A204.1 (cell line): ENCODE data around the gene BICRA.
"Not testable (repeated sequence)": the region's sequence is repeated elsewhere in the genome, so short reads cannot be mapped to it uniquely, and the experiment has no call there.

Source experiments
- FAIRE-seq: peaks from 2 replicates; lab custom pipeline; 2012; peaks lifted over from hg19 to GRCh38; lab: Jason Lieb, UNC

The BICRA gene

DNA sequence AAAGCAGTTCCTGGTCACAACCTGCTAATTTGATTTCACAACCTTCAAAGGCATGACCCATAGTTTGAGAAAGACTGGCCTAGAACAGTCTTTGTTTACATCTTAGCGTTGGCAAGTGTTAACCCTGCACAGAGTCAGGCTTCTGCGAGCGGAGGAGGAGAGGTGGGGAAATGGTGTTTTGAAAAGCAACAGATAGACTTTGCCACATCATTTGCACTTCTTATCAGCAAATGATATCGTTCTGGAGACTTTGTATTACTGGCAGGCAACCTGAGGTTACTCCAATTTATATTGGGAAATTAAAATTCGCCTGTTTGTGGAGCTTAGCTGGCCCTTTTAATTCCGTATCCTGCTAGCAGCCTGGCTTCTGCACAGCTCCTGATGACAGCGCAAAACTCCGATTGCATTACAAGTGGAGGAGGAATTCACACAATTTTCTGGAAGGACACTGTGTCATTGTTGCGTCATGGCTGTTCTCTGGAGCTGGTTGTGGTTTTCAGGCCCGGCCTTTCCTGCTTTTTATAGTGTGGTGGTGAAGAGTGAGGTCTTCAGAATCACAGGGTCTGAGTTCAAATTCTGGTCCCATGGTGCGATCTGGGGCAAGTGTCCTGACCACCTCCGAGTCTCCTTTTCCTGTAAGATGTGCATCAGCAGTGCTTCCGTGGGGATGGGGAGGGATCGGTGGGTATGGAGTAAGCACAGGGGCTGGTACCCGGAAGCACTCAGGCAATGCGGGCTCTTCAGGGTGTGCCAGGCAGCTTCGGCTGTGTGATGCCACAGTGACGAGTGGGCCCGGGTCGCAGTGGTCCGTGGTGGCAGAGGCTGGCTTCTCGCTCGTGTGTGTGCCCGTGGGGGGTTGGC is 55.2 kb downstream of the BICRA start:
- FAIRE-seq = no peak

GRCh38 chr19:47668556-47668955 is 59.6 kb downstream of the BICRA start:
- FAIRE-seq = not testable (repeated sequence)

DNA sequence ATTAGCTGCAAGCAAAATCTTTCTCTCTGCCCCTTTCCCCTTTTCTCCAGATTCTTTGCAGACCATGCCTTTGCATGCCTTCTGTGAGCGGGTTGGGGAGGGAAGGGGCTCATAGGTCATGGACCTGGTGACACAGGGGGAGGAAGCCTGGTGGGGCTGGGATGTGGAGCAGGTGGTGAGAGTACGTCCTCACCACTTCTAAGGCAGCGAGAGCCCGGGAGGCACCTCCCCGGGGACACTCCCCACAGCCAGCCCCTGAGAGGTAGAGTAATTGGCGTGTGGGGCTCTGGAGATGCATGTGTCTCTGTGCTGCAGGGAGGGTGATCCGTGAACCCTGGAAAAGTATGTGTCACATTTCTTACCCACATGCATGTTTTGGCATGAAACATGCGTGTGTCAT is 61.8 kb downstream of the BICRA start:
- FAIRE-seq = no peak

GRCh38 chr19:47671499-47671898 is 62.6 kb downstream of the BICRA start:
- no peak for FAIRE-seq

DNA sequence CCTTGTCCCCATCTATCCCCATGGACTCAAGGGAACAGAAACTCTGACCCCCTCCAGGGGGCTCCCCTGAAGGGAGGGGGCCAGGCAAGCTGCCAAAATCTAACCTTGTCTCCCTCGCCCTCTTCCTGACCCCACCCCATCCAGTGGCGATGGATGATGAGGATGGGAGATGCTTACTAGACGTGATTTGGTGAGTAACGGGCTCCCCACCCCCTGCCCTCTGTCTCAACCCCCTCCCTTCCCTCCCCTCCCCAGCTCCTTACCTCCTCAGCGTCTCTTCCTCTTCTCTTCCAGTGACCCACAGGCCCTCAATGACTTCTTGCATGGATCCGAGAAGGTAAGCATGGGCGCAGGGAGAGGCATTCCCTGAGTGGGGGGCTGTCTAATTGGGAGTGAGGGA is 64.5 kb downstream of the BICRA start:
- FAIRE-seq = no peak

DNA sequence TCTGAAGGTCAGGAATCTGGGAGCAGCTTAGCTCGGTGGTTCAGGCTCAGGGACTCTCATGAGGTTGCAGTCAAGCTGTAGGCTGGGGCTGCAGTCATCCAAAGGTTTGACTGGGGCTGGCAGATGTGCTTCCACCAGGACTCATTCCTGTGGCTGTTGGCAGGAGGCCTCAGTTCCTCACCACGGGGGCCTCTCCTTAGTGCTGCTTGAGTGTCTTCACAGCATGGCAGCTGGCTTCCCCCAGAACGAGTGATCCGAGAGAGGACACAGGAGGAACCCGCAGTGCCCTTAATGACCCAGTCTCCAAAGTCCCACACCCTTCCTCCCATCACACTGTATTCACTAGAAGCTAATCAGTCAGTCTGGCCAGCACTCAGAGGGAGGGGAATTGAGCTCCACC is 65.6 kb downstream of the BICRA start:
- FAIRE-seq = no peak

GRCh38 chr19:47675271-47675670 is 66.3 kb downstream of the BICRA start:
- FAIRE-seq = no peak

- FAIRE-seq = no peak
Observed at GRCh38 chr19:47675859-47676258, 66.9 kb downstream of the BICRA start.

DNA sequence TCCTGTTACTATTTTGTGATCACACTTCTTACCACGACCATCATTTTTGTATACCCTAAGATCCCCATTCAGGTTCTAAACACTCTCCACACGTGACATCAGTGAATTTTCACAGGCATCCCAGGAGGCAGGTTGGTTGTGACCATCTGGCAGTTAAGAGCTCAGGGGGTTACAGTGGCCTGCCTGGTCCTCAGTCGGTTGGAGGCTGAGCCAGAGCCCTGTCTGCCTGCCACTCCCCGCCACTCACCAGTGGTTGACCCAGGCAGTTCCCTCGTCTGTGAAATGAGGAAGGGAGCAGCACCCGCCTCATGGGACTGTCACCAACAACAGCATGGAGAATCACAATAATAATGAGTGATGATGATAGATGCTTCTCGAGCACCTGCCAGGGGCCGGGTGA is 67.9 kb downstream of the BICRA start:
- no peak for FAIRE-seq

GRCh38 chr19:47679251-47679900 is 70.4 kb downstream of the BICRA start:
- no peak for FAIRE-seq

GRCh38 chr19:47679922-47680857 is 71.3 kb downstream of the BICRA start:
- no peak for FAIRE-seq

GRCh38 chr19:47680858-47681332 is 72.0 kb downstream of the BICRA start:
- FAIRE-seq = no peak

DNA sequence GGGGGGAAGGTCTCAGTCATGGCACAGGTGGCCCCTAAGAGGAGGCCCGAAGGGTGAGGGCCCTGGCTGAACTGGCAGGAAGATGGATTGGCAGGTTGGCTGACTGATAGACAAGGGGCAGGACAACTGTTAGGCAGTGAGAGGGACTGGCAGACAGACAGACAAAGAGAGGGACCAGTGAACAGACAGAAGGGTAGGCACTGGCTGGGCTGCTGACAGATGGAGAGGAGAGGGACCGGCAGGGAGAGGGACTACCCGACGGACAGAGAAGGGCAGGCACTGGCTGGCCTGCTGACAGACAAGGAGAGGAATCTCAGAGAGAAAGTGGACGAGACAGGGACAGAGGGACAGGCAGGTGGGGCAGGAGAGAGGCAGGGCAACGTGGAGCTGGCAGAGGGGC is 72.5 kb downstream of the BICRA start:
- FAIRE-seq = no peak

DNA sequence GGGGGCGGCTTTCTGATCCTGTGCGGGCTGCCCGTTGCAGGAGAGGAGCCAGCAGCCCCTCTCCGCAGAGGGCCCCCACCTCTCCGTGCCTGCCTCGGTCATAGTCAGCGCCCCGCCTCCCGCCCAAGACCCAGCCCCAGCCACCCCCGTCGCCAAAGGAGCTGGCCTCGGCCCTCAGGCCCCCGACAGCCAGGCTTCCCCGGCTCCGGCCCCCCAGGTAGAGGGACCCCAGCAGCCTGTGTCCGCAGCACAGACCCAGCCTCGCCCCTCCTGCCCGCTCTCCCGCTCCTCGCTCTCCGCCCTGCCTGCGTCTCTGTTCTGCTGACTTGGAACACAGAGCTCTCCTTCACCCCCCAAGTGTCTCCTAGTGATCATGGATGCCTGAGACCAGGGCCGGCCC is 73.0 kb downstream of the BICRA start:
- FAIRE-seq = no peak

DNA sequence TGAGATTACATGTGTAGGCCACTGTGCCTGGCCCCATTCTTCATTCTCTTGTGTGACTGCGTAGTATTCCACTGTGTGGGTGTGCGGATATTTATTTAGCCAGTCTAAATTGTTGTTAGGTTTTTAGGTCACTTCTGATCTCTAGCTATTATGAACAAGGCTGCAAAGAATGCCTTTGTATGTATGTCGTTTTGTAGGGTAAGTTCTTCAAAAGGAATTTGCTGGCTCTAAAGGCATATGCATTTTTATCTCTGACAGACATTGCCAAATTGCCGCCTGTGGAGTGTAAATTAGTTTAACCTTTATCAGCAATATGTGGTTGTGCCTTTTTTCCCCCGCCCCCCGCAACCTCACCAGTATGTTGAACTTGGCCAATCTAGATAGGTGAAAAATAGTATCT is 74.0 kb downstream of the BICRA start:
- FAIRE-seq = no peak

DNA sequence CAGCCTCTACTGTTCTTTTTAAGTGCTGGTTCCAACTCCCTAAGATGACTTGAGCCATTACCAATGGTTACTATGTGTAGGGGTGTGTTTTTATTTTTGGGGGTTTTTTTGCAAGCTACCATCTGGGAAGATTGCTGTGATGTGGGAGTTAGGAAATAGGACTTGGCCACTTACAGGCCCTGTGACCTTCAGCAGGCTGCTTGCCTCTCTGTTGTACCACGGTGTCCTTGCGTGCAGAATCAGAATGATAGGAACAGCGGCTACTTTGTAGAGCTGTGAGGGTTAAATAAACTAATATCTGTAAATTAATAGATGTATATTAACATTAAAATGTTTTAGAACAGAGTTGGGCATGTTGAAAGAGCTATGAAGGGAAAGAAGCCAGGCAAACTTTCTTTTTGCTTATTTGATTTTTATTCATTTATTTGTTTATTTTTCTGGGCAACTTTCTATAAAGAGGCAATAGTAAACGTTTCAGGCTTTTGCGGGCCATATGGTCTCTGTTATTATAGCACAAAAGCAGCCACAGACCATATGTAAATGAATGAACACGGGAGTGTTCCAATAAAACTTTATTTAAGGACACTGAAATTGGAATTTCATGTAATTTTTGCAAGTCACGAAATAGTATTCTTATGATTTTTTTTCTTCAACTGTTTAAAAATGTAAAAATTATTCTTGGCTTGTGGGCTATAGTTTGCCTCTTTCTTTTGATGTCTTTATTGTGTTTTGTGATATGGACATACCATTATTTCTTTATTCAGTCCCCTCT is 77.9 kb downstream of the BICRA start:
- FAIRE-seq = no peak

GRCh38 chr19:47687906-47688305 is 79.0 kb downstream of the BICRA start:
- no peak for FAIRE-seq

- no peak for FAIRE-seq
Observed at GRCh38 chr19:47691090-47691489, 82.2 kb downstream of the BICRA start.

- FAIRE-seq = no peak
Observed at GRCh38 chr19:47691782-47692181, 82.8 kb downstream of the BICRA start.

DNA sequence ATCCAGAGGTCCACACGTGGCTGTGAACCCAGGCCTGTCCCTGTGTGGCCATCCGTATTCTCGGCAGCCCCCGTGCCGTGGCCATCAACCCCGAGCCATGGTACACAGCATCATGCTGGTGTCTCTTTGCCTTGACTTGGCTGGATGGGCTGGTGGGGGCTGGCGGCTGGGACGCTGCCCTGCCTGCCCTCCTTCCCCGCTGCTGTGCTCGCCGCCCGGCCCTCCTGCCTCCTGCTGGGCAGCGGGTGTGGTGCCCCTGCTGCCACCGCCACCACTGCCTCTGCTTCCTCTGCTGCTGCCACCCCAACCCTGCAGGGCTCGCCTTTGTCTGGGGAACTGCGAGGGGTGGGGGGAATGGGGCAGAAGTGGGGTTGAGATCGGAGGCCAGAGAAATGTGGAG is 84.6 kb downstream of the BICRA start:
- FAIRE-seq = no peak

DNA sequence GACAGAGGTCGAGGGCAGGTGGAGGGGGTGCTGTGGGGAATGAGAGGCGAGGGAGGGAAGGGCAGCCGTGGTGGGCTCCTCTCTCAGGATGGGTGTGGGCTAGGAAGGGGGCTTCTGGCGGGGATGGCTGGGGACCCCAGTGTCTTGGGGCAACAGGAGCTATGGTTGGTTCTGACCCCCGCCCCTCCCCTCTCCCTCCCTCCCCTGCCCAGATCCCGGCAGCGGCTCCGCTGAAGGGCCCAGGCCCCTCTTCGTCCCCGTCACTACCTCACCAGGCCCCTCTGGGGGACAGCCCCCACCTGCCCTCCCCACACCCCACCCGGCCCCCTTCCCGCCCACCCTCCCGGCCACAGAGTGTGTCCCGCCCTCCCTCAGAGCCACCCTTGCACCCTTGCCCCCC is 85.0 kb downstream of the BICRA start:
- FAIRE-seq = no peak
